ENCODE data around the gene XXYLT1.
A peak's percentile ranks its signal among the peaks of the same experiment; 100 is the strongest.

DNA sequence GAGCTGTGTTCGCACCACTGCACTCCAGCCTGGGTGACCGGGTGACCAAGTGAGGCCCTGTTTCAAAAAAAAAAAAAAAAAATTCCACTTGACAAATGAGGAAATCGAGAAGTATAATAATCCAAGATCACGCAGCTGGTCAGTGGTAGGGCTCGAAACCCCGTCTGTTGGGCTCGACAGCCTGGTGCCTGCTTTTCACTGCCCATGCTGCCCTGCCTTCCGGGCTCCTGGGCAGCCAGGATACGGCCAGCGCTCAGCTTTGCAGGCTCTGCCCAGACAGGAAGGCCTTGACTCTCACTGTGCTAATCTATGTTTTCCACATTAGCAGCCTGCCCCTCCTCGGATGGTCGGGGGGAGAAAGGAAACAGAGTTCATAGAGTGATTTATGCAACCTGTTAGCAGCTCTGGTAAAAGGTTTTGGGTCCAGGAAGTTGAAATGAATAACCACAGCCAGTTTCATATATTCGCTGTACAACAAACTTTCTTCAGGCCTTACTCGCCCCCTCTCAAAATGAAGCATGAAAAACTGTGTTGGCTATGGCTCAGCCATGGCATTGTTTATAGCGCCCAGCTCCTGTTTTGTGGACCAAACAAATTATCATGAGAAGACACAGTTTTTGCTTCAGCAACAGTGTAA lies 108.8 kb downstream of the XXYLT1 start:
- TF ChIP-seq POLR2A (IDR thresholded peaks at IDR 0.05) (no peak), CTCF (IDR thresholded peaks at IDR 0.05) (no peak), POLR2AphosphoS5 (IDR thresholded peaks at IDR 0.05; ENCODE audit: insufficient read depth in 1 of 2, low read depth in 1 of 2) (peak in 1 of 2 donors; percentile 62)

Measured in vagina (tissue), 2 donors.